ENCODE results near the gene MED8. TPM values are rescaled to one million over a fixed set of nuclear protein-coding genes. Genes with fewer than 3 reads are reported as not detected.
A peak's percentile ranks its signal among the peaks of the same experiment; 100 is the strongest.

Gene MED8
- total RNA-seq, 2 experiments from 2014 or later, result 45.8 to 45.9 TPM

DNA sequence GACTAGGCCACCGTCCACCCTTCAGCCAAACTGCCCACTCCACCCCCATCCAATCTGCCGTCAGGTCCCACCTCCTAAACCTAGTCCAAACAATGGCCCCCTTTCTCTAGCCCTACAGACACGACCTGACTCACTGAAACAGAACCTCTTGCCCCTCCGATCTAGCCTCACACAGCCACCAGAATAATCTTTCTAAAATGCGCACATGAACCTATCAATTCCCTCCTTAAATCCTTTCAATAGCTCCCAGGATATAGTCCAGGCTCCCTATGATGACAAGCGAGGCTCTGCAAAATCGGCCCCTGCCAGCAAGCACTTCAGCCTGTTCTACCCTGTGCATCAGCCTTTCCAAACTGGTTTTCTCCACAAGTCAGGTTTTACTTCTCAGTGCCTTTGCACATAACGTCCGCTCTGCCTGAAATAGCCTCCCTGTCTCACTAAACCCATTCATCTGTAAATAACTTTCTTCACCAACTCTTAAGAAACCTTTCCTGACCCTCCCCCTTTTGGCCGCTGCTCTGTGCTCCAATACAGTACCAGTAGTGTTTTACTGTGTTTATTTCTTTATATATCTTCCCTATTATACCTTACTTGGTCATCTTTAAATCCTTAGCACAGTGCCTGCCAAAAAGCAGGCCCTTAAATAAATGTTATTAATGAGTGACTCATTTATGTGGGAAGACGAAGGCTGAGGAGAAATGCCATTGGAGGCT, 39.9 kb downstream of the MED8 start:
- CTCF ChIA-PET, result no interaction called here
- no peaks in the 10 kb centered on the region for H3K27me3 Mint-ChIP-seq (ENCODE audit: low read depth)
- DNase-seq, result no peak
- no peaks in the 10 kb centered on the region for H3K9me3 Mint-ChIP-seq
- H3K36me3 Mint-ChIP-seq (ENCODE audit: low read depth), result peaks cover under 1% of the 10 kb centered on the region
- peak overlapping the region; percentile 74 for H3K4me3 Mint-ChIP-seq
- peak overlapping the region; percentile 77 for H3K27ac Mint-ChIP-seq
- peaks cover 6% of the 10 kb centered on the region for H3K4me1 Mint-ChIP-seq (ENCODE audit: low read depth)
- intact Hi-C loops (cut with micrococcal nuclease), result no loop called here

DNA sequence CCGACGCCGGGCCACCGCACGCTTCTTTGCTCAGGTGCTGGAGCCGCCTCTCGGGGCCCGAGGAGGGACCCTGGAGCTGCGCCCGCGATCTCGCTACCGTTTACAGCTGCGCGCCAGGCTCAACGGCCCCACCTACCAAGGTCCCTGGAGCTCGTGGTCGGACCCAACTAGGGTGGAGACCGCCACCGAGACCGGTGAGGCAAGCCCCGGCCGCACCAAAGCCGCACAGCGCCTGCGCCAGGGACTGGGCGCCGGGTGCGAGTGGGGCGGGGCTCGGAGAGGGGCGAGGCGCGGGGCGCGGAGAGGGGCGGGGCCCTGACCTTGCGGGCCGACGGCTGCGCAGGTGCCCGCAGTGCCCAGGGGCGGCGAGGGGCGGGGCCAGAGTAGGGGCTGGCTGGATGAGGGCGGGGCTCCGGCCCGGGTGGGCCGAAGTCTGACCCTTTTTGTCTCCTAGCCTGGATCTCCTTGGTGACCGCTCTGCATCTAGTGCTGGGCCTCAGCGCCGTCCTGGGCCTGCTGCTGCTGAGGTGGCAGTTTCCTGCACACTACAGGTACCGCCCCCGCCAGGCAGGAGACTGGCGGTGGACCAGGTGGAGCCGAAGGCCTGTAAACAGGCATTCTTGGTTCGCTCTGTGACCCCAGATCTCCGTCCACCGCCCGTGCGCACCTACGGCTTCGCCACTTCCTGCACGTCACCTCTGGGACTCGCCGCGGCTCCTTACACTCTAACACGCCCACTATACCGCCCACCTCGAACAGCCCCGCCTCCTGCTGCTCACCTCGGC, 40.6 kb downstream of the MED8 start:
- Mint-ChIP-seq H3K27ac (peak overlapping the region; percentile 77), H3K9me3 (no peaks in the 10 kb centered on the region), H3K4me1 (ENCODE audit: low read depth) (peaks cover 6% of the 10 kb centered on the region), H3K27me3 (ENCODE audit: low read depth) (no peaks in the 10 kb centered on the region), H3K4me3 (peak overlapping the region; percentile 74), H3K36me3 (ENCODE audit: low read depth) (no peaks in the 10 kb centered on the region)
- intact Hi-C loops (cut with micrococcal nuclease), result loop anchor here (1.0 kb wide), 1 partner anchor 301 kb away; the partner anchor contains the start of gene KDM4A
- DNase-seq, result peak; percentile 79
- CTCF ChIA-PET, result interaction anchor here (1.0 kb wide), 1 partner anchor 10 kb away, joined by 5 read pairs; the partner anchor contains the start of gene CDC20

DNA sequence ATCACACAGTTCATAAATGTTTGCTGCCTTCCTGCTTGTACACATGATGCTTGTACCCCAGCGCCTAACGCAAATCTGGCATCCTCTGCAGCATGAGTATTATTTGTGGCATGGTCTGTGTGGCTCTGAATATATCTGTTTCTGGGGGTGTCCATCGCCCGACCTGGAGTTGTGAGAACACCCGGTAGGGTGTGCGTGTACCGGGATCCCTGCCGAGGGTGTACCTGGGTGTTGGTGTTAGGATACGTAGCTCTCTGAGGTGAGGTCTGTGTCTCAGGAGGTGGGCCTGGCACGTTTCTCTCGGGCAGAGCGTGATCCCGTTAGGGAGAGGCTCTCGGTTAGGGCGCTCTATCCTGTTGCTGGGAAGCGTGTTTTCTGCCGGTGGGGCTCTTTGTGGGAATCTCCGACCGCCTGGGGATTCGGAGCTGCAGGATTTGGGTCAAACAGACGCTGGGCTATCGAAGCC, 41.2 kb downstream of the MED8 start:
- intact Hi-C loops (cut with micrococcal nuclease), result loop anchor here (1.0 kb wide), 1 partner anchor 302 kb away; the partner anchor contains the start of gene KDM4A
- peak overlapping the region; percentile 32 for H3K4me3 Mint-ChIP-seq
- CTCF ChIA-PET, result interaction anchor here (1.0 kb wide), 1 partner anchor 10 kb away, joined by 5 read pairs; the partner anchor contains the start of gene CDC20
- peaks cover 6% of the 10 kb centered on the region for H3K4me1 Mint-ChIP-seq (ENCODE audit: low read depth)
- no peak overlapping the region for H3K27ac Mint-ChIP-seq
- no peaks in the 10 kb centered on the region for H3K9me3 Mint-ChIP-seq
- no peaks in the 10 kb centered on the region for H3K27me3 Mint-ChIP-seq (ENCODE audit: low read depth)
- no peak for DNase-seq
- H3K36me3 Mint-ChIP-seq (ENCODE audit: low read depth), result no peaks in the 10 kb centered on the region

DNA sequence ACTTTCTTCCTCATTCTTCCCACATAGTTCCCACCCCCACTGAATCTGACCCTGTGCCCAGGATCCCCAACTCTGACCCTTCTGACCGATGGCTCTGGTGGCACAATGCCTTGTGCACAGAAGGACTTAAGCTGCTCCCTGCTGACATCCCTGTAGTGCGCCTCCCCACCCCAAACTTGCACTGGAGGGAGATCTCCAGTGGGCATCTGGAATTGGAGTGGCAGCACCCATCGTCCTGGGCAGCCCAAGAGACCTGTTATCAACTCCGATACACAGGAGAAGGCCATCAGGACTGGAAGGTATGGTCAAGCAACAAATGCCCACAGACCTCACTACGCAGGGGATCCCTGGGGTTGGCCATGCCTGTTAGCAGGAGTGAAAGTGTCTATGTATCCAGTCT, 43.0 kb downstream of the MED8 start:
- intact Hi-C loops (cut with micrococcal nuclease), result no loop called here
- no peaks in the 10 kb centered on the region for H3K36me3 Mint-ChIP-seq (ENCODE audit: low read depth)
- H3K4me3 Mint-ChIP-seq, result no peak overlapping the region
- no peak for DNase-seq
- no peaks in the 10 kb centered on the region for H3K27me3 Mint-ChIP-seq (ENCODE audit: low read depth)
- no peak overlapping the region for H3K27ac Mint-ChIP-seq
- H3K4me1 Mint-ChIP-seq (ENCODE audit: low read depth), result peaks cover 6% of the 10 kb centered on the region
- H3K9me3 Mint-ChIP-seq, result no peaks in the 10 kb centered on the region
- CTCF ChIA-PET, result no interaction called here

DNA sequence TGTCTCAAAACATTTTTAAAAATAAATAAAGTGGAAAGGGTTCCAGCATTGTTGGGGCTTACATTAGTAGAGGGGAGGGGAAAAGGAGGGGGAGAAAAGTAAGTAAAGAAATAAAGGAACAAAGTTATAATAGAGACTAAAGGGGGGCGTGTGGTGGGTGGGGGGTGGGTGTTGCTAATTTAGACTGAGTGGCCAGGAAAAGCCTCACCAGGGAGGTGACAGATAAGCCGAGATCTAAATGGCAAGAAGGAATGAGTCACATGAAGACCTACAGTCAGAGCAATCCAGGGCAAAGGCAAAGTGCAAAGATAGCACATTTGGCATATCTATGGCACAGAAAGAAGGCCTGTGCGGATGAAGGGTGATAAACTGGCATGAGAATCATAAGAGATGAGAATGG, 44.5 kb downstream of the MED8 start:
- Mint-ChIP-seq H3K4me1 (ENCODE audit: low read depth) (peaks cover 6% of the 10 kb centered on the region), H3K36me3 (ENCODE audit: low read depth) (no peaks in the 10 kb centered on the region), H3K27ac (no peak overlapping the region), H3K9me3 (no peaks in the 10 kb centered on the region), H3K27me3 (ENCODE audit: low read depth) (no peaks in the 10 kb centered on the region), H3K4me3 (no peak overlapping the region)
- CTCF ChIA-PET, result interaction anchor here (0.6 kb wide), 1 partner anchor 89 kb away, joined by 5 read pairs; no protein-coding TSS in a partner anchor
- DNase-seq, result no peak
- intact Hi-C loops (cut with micrococcal nuclease), result no loop called here

DNA sequence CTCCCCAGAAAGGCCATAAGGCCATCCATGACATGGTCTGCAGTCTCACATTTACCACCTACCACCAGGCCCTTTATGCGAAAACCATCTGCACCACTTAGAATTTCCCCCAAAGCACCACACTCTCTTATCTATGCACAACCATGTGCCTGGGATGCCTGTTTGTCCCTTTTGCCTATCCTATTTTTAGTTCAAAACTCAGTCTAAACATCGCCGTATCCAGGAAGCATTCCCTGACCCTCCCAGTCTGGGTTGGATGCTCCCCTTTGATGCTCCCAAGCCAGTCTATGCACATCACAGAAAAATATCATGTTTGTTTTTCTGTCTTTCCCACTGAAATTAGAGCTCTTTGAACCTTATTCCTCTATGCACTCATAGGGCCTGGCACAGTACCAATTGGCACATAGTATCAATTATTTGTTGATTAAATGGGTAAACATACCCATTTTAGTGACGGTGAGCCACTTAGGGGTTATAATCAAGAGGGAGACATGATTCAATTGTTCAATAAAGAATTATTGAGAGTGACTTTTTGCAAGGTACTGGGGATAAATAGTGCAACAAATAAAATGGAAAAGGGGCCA, 45.2 kb downstream of the MED8 start:
- Mint-ChIP-seq H3K9me3 (no peaks in the 10 kb centered on the region), H3K27ac (no peak overlapping the region), H3K27me3 (ENCODE audit: low read depth) (no peaks in the 10 kb centered on the region), H3K4me1 (ENCODE audit: low read depth) (peaks cover under 1% of the 10 kb centered on the region), H3K36me3 (ENCODE audit: low read depth) (no peaks in the 10 kb centered on the region), H3K4me3 (no peak overlapping the region)
- no peak for DNase-seq
- CTCF ChIA-PET, result interaction anchor here (0.6 kb wide), 1 partner anchor 88 kb away, joined by 5 read pairs; no protein-coding TSS in a partner anchor
- intact Hi-C loops (cut with micrococcal nuclease), result no loop called here

DNA sequence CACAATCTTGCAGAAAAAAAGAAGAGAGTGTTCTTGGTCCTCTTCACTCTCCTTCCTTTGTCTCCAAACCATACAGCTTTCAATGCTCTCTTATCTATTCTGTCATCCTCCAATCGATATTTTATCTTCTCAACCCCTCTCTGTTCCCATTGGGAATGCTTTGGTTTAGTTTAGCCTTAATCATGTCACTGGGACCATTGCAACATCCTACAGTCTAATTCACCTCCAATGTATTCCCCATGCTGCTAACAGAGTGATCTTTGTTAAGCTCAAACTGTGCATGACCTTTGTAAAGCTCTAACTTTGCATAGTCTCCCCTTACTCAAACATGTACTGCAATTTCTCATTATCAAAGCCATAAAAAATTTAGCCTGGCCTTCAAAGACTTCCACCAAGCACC, 49.0 kb downstream of the MED8 start:
- CTCF ChIA-PET, result no interaction called here
- DNase-seq, result no peak
- Mint-ChIP-seq H3K4me3 (no peak overlapping the region), H3K9me3 (no peaks in the 10 kb centered on the region), H3K27ac (no peak overlapping the region), H3K36me3 (ENCODE audit: low read depth) (no peaks in the 10 kb centered on the region), H3K4me1 (ENCODE audit: low read depth) (no peaks in the 10 kb centered on the region), H3K27me3 (ENCODE audit: low read depth) (no peaks in the 10 kb centered on the region)
- intact Hi-C loops (cut with micrococcal nuclease), result no loop called here

DNA sequence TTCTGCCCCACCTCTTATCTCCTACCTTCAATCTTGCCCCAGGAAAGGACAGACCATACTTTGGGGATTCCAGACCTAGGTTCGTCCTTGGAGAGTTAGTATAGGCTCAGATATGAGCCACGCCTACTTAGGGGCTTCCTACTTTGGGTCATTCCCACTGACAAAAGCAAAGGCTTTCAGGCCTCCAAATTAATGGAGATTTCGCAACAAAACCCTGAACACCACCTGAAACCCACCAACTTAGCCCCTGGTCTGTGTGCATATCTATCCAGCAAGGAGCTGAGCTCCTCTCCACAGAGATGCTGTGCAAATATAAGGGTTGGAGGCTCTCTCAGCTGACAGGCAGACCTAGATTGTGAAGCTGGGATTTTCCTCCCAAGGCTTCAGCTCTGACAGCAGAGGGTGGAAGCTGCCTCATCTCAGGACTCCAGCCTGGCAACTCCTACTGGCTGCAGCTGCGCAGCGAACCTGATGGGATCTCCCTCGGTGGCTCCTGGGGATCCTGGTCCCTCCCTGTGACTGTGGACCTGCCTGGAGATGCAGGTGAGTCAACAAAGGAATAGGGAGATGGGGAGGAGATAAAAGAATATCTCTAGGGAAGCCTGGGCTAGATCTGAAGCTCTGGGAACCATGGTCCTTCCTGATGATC, 49.9 kb downstream of the MED8 start:
- no peaks in the 10 kb centered on the region for H3K27me3 Mint-ChIP-seq (ENCODE audit: low read depth)

DNA sequence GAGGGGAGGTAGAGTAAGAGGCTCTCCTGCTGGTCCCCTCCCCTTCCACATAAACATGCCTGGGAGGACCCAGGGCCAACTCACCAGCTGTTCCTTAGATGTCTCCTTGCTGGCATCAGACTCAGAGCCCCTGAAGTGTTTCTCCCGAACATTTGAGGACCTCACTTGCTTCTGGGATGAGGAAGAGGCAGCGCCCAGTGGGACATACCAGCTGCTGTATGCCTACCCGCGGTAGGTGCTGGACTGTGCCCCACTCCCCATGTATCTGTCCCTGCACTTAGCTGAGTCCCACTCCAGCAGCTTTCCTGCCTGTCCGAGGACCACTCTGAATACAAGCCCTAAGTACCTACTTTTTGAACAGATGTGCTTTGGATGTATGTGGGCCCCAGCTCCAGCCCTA, 51.6 kb downstream of the MED8 start:
- intact Hi-C loops (cut with micrococcal nuclease), result no loop called here
- Mint-ChIP-seq H3K9me3 (no peaks in the 10 kb centered on the region), H3K36me3 (ENCODE audit: low read depth) (no peaks in the 10 kb centered on the region), H3K4me1 (ENCODE audit: low read depth) (no peaks in the 10 kb centered on the region), H3K4me3 (no peak overlapping the region), H3K27me3 (ENCODE audit: low read depth) (no peaks in the 10 kb centered on the region), H3K27ac (no peak overlapping the region)
- DNase-seq, result no peak
- CTCF ChIA-PET, result interaction anchor here (0.6 kb wide), 1 partner anchor 359 kb away, joined by 3 read pairs; no protein-coding TSS in a partner anchor

More for the DNA sequence above, 49.9 kb downstream of the MED8 start:
- no peak for DNase-seq
- Mint-ChIP-seq H3K4me1 (ENCODE audit: low read depth) (no peaks in the 10 kb centered on the region), H3K4me3 (no peak overlapping the region), H3K27ac (no peak overlapping the region), H3K36me3 (ENCODE audit: low read depth) (no peaks in the 10 kb centered on the region), H3K9me3 (no peaks in the 10 kb centered on the region)
- CTCF ChIA-PET, result no interaction called here
- intact Hi-C loops (cut with micrococcal nuclease), result no loop called here

DNA sequence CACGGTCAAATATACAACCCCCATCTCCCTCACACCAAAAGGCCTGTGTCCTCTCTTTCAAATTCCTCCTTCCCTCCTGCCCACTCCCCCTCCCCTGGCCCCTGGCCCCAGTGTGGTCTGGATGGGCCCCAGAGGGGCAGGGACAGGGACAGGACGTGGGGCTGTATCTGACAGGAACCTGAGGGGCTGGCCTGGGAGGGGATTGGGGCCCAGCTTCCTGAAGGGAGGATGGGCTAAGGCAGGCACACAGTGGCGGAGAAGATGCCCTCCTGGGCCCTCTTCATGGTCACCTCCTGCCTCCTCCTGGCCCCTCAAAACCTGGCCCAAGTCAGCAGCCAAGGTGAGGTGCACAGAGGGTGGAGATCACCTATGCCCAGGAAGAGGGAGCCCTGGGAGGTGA, 52.0 kb downstream of the MED8 start, which contains the start of gene MPL:
Gene MPL, plus strand, starts transcription at position 231 of the 400 bp plus-strand sequence. Its CDS starts 31 bp downstream, at position 262.
- no peaks in the 10 kb centered on the region for H3K4me1 Mint-ChIP-seq (ENCODE audit: low read depth)
- no peak within 1 kb of the TSS for H3K4me3 Mint-ChIP-seq
- intact Hi-C loops (cut with micrococcal nuclease), result no loop called here
- no peak within 1 kb of the TSS for H3K27ac Mint-ChIP-seq
- no peaks in the 10 kb centered on the region for H3K27me3 Mint-ChIP-seq (ENCODE audit: low read depth)
- no peaks in the 10 kb centered on the region for H3K36me3 Mint-ChIP-seq (ENCODE audit: low read depth)
- H3K9me3 Mint-ChIP-seq, result no peaks in the 10 kb centered on the region
- no peak for DNase-seq
- CTCF ChIA-PET, result interaction anchor here (0.6 kb wide), 1 partner anchor 359 kb away, joined by 3 read pairs; no protein-coding TSS in a partner anchor

DNA sequence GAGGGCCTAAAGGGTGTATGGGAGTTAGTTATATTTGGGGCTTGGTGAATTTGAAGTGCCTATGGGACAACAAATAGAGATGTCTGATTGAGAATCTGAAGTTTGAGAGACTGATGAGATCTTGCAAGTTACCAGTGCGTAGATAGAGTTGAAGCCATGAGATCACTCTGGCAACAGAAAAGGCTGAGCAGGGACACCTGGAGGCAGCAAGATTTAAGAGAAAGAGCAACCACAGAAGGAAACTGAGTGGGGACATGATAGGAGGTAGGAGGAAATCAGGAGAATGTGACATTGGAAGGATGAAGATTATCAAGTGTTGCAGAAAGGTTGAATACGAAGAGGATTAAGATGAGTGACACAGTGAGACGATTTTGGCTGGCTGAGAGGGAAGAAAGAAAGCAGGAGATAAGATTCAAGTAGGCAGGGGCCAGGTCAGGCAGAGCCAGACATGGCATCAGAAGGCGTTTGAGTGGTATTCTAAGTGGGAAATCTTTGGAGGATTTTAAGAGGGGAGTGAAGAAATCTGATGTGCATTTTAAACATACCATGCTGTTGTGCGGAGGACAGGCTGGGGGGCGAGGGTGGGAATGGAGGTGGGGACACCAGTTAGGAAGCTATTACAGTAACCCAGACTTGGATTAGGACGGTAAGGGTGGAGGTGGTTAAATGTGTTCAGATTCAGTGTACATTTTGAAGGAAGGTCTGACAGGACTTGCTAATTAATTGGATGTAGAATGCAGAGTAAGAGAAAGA, 55.0 kb downstream of the MED8 start:
- intact Hi-C loops (cut with micrococcal nuclease), result no loop called here
- Mint-ChIP-seq H3K27ac (no peak overlapping the region), H3K4me1 (ENCODE audit: low read depth) (peaks cover 11% of the 10 kb centered on the region), H3K4me3 (no peak overlapping the region), H3K27me3 (ENCODE audit: low read depth) (no peaks in the 10 kb centered on the region), H3K36me3 (ENCODE audit: low read depth) (no peaks in the 10 kb centered on the region), H3K9me3 (no peaks in the 10 kb centered on the region)
- DNase-seq, result no peak
- CTCF ChIA-PET, result no interaction called here
